ENCODE measurements around the gene NR2E3. TPM values are rescaled to one million over a fixed set of nuclear protein-coding genes. Genes with fewer than 3 reads are reported as not detected.
"Not testable (repeated sequence)": the region's sequence is repeated elsewhere in the genome, so short reads cannot be mapped to it uniquely, and the experiment has no call there.

The NR2E3 gene
- total RNA-seq, 1 donor from 2014 or later: 0.26 TPM

DNA sequence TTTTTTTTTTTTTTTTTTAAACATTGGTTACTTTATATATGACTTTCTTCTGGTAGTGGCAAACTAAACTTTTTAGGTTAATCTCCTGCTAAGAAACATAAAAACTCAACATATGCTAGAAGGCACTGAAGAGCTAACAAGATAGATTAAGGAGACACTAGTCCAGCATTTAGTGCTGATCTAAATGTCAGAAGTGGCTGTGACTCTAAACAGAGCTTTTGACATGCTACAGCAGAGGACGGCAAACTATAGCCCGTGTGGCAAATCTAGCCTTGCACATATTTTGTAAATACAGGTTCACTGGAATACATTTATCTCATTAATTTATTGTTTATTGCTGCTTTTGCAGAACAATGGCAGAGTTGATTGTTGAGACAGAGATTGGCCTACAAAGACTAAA lies 20.6 kb downstream of the NR2E3 start:
- Histone ChIP-seq H3K9me3 (no peaks in the 10 kb centered on the region), H3K4me1 (no peaks in the 10 kb centered on the region), H3K4me3 (no peak overlapping the region), H3K27me3 (no peaks in the 10 kb centered on the region), H3K36me3 (peaks cover 48% of the 10 kb centered on the region), H3K27ac (no peak overlapping the region)
- intact Hi-C loops (cut with DNase I): no loop called here
- DNase-seq (no peak), ATAC-seq (no peak)
- TF ChIP-seq, protein P1, sequence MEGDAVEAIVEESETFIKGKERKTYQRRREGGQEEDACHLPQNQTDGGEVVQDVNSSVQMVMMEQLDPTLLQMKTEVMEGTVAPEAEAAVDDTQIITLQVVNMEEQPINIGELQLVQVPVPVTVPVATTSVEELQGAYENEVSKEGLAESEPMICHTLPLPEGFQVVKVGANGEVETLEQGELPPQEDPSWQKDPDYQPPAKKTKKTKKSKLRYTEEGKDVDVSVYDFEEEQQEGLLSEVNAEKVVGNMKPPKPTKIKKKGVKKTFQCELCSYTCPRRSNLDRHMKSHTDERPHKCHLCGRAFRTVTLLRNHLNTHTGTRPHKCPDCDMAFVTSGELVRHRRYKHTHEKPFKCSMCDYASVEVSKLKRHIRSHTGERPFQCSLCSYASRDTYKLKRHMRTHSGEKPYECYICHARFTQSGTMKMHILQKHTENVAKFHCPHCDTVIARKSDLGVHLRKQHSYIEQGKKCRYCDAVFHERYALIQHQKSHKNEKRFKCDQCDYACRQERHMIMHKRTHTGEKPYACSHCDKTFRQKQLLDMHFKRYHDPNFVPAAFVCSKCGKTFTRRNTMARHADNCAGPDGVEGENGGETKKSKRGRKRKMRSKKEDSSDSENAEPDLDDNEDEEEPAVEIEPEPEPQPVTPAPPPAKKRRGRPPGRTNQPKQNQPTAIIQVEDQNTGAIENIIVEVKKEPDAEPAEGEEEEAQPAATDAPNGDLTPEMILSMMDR (IDR thresholded peaks at IDR 0.05): no peak

DNA sequence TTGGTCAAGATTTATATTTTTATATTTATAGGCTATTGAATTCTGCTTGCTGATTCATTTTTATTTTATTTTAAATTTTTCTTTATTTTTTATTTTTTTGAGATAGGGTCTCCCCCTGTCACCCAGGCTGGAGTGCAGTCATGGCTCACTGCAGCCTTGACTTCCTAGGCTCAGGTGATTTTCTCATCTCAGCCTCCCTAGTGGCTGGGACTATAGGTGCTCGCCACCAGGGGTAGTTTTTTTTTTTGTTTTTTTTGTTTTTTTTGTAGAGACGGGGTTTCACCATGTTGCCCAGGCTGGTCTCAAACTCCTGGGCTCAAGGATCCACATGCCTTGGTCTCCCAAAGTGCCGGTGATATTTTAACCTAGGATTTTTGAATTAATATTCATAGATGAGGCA lies 31.2 kb downstream of the NR2E3 start:
- intact Hi-C loops (cut with DNase I): no loop called here
- DNase-seq: no peak
- H3K4me3 ChIP-seq: no peak overlapping the region
- no peak for ATAC-seq
- no peaks in the 10 kb centered on the region for H3K27me3 ChIP-seq
- peaks cover 38% of the 10 kb centered on the region for H3K36me3 ChIP-seq
- TF ChIP-seq, protein P1 (IDR thresholded peaks at IDR 0.05): no peak
- H3K9me3 ChIP-seq: no peaks in the 10 kb centered on the region
- no peak overlapping the region for H3K27ac ChIP-seq
- H3K4me1 ChIP-seq: no peaks in the 10 kb centered on the region

DNA sequence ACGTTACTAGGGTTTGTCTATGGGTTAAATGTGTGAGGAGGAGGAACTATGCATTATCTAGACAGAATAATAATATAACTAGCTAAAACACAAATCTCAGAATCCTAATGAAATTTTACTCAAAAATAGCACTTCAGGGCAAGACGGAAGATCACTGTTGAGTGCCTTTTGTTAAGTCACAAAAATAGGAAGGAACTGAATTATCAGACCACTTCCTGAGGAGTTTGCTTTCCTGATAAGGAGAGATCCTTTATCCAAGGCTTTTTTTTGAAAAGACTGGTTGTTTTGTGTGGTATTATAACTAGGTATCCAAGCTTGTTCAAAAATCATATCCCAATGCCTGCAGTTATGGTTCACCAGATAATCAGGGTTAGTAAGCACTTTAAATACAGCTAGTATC lies 34.6 kb downstream of the NR2E3 start:
- no peaks in the 10 kb centered on the region for H3K27me3 ChIP-seq
- H3K27ac ChIP-seq: no peak overlapping the region
- H3K36me3 ChIP-seq: peaks cover 64% of the 10 kb centered on the region
- no peaks in the 10 kb centered on the region for H3K4me1 ChIP-seq
- DNase-seq (no peak), ATAC-seq (no peak)
- H3K4me3 ChIP-seq: no peak overlapping the region
- intact Hi-C loops (cut with DNase I): no loop called here
- TF ChIP-seq, protein P1 (IDR thresholded peaks at IDR 0.05): no peak
- H3K9me3 ChIP-seq: no peaks in the 10 kb centered on the region

DNA sequence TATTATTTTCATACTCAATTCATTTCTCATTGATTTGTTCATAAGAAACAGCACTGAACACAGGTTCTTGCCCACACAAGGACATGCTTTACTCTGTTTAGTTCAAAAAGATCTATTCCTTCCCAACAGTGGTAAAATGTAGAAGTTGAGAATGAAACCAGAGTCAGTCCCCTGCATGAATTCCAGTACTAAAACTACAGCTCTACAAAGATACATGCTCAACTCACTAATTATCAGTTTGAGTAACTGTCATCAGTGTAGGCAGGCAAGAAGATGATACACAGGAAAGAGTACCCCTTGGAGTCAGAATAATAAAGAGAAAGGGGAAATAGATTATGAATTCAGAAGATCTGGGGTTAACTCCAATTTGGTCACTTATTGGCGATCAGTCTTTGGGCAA lies 43.2 kb downstream of the NR2E3 start:
- Histone ChIP-seq H3K27ac (no peak overlapping the region), H3K4me1 (no peaks in the 10 kb centered on the region), H3K27me3 (no peaks in the 10 kb centered on the region), H3K9me3 (no peaks in the 10 kb centered on the region), H3K4me3 (no peak overlapping the region), H3K36me3 (peaks cover 62% of the 10 kb centered on the region)
- ATAC-seq (no peak), DNase-seq (no peak)
- intact Hi-C loops (cut with DNase I): no loop called here
- TF ChIP-seq, protein P1 (IDR thresholded peaks at IDR 0.05): no peak

DNA sequence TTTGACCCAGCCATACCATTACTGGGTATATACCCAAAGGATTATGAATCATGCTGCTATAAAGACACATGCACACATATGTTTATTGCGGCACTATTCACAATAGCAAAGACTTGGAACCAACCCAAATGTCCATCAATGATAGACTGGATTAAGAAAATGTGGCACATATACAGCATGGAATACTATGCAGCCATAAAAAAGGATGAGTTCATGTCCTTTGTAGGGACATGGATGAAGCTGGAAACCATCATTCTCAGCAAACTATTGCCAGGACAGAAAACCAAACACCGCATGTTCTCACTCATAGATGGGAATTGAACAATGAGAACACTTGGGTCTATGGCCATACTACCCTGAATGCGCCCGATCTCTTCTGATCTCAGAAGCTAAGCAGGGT lies 47.9 kb downstream of the NR2E3 start:
- intact Hi-C loops (cut with DNase I); DNase-seq; H3K4me1 ChIP-seq: not testable (repeated sequence)

More for the DNA sequence above, 47.9 kb downstream of the NR2E3 start:
- H3K27me3 ChIP-seq, ATAC-seq, H3K4me3 ChIP-seq, H3K27ac ChIP-seq, H3K9me3 ChIP-seq: not testable (repeated sequence)
- H3K36me3 ChIP-seq: peaks cover 37% of the 10 kb centered on the region
